Spleen (tissue), 11 donors: ENCODE results near the gene MEMO1. TPM values are rescaled to one million over a fixed set of nuclear protein-coding genes. Genes with fewer than 3 reads are reported as not detected.
"Not testable (repeated sequence)": the region's sequence is repeated elsewhere in the genome, so short reads cannot be mapped to it uniquely, and the experiment has no call there.

Experiments
- DNase-seq: peaks from one replicate; pipeline ENCODE4 v3.0.0-alpha.2; 2020
- H3K27ac ChIP-seq, 8 donors: fragments of 200-600 bp; sonication (generic) in 7 of 8; 1 replicate in 4 of 8; 2 replicates in 4 of 8; pipeline versions ENCODE4 v1.5.0 to v1.8.0; 2016 to 2021; ENCODE audit warnings: inconsistent platforms in 4 of 8, mild to moderate bottlenecking in 4 of 8, moderate library complexity in 1 of 8
- H3K27me3 ChIP-seq, 7 donors: fragments of 200-600 bp; sonication (generic) in 6 of 7; replicated peaks in 1 of 7; 1 replicate in 4 of 7; 2 replicates in 3 of 7; pipeline versions ENCODE4 v1.5.0 to v1.8.0; 2016 to 2021; ENCODE audit warnings: inconsistent platforms in 3 of 7, mild to moderate bottlenecking in 1 of 7
- H3K36me3 ChIP-seq, 6 donors: fragments of 200-600 bp; sonication (generic) in 5 of 6; 1 replicate in 4 of 6; 2 replicates in 2 of 6; pipeline versions ENCODE4 v1.5.0 to v1.8.0; 2016 to 2021; ENCODE audit warnings: inconsistent platforms in 2 of 6
- H3K4me1 ChIP-seq, 6 donors: fragments of 200-600 bp; sonication (generic) in 5 of 6; 1 replicate in 3 of 6; 2 replicates in 3 of 6; pipeline versions ENCODE4 v1.5.0 to v1.8.0; 2016 to 2021; ENCODE audit warnings: inconsistent platforms in 3 of 6
- H3K4me3 ChIP-seq, 8 donors: fragments of 200-600 bp; sonication (generic) in 7 of 8; 1 replicate in 4 of 8; 2 replicates in 4 of 8; pipeline versions ENCODE4 v1.5.0 to v1.8.0; 2016 to 2021; ENCODE audit warnings: inconsistent platforms in 4 of 8, mild to moderate bottlenecking in 4 of 8, moderate library complexity in 2 of 8
- H3K9me3 ChIP-seq, 8 donors: fragments of 200-600 bp; sonication (generic) in 7 of 8; 1 replicate in 4 of 8; 2 replicates in 4 of 8; pipeline versions ENCODE4 v1.5.0 to v1.8.0; 2016 to 2021; ENCODE audit warnings: inconsistent platforms in 4 of 8
- POLR2A ChIP-seq, 3 donors: fragments of 450-650 bp; IDR thresholded peaks; one replicate each; pipeline ENCODE4 v1.5.1; 2017; ENCODE audit warnings: antibody characterized with exemption in 3 of 3, mild to moderate bottlenecking in 1 of 3
- POLR2AphosphoS5 ChIP-seq, 3 donors: sonication (generic); formaldehyde crosslinking; IDR thresholded peaks; one replicate each; pipeline ENCODE4 v1.5.1; 2017; ENCODE audit warnings: antibody characterized with exemption in 3 of 3
- WGBS, 5 donors: extraction: QIAGEN DNeasy Blood & Tissue Kit in 3 of 5; methylation state at CpG; one replicate each; pipeline versions ENCODE4 v1.1.5 to v1.1.7; 2013 to 2018; 5-methylcytosine and 5-hydroxymethylcytosine counted together
- intact Hi-C: fragments of 100-400 bp; cut with DNase I; formaldehyde crosslinking; loops from one replicate; pipeline ENCODE4 v1.15.0; 2023; ENCODE audit warnings: low total_unique reads
- polyA plus RNA-seq, 3 donors: library from polyadenylated mRNA; stranded (reverse); fragments of 200-250 nt; gene quantifications; one replicate each; pipeline ENCODE4 v1.2.1, GENCODE V29; 2013
- total RNA-seq, 7 donors: library from RNA; depleted of rRNA in 3 of 7; stranded (reverse); fragments of >200 nt in 3 of 7; fragmentation: NEBNext Ultra II Directional in 4 of 7; extraction: Animal tissue kit (Norgen Biotek cat#: 25700) in 4 of 7; gene quantifications; one replicate each; pipeline versions ENCODE4 v1.1.0 to v1.2.1, GENCODE V29; 2016 to 2021
- TF ChIP-seq, protein P1 (sequence below), 11 experiments: fragments of 200-600 bp in 7 of 11; fragments of 450-650 bp in 4 of 11; sonication (generic) in 4 of 11; IDR thresholded peaks in 8 of 11; conservative IDR thresholded peaks in 3 of 11; 1 replicate in 7 of 11; 2 replicates in 4 of 11; pipeline versions ENCODE4 v1.4.0 to v1.8.0; 2016 to 2021; ENCODE audit warnings: antibody characterized with exemption in 11 of 11, inconsistent platforms in 4 of 11, mild to moderate bottlenecking in 1 of 11
- donor health status: healthy with polysubstance abuse.
- donor health status: DM: no; HTN: no; CAD: no; lungs with moderate emphysema.
- donor health status: DM: no; HTN: no; CAD: no.
- donor health status: Bipolar disorder and iron deficiency.
- donor health status: healthy.
- donor health status: DM: no; HTN: no; CAD: no.
- donor health status: DM: yes; HTN: yes; CAD: no.

Gene MEMO1
- total and polyA plus RNA-seq, 10 donors: 26.9 to 55.7 (median 40.6) TPM

DNA sequence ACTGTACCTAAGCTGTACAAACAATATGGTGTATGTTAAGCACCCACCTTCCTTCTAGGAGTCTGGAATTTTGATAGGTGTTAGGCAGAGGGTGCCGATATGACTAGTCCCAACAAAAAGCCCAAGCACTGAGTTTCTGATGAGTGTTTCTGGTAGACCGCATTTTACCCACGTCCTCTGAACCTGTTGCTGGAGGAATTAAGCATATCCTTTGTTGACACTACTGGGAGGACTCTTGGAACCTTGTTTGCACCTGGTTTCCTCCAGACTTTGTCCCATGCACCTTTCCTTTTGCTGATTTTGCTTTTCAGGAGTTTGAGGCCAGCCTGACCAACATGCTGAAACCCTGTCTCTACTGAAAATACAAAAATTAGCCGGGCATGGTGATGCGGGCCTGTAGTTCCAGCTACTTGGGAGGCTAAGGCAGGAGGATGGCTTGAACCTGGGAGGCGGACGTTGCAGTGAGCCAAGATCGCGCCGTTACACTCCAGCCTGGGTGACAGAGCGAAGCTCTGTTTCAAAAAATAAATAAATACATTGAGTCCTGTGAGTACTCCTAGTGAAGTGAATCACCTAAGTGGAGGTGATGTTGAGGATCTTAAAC is 41.1 kb upstream of the MEMO1 start:
- no peak overlapping the region for H3K4me3 ChIP-seq
- 94 to 96% (median 95%) methylated on average over 11 of the region's 11 CpGs for WGBS, 5 donors
- H3K36me3 ChIP-seq: no peaks in the 10 kb centered on the region
- intact Hi-C loops: no loop called here
- no peaks in the 10 kb centered on the region for H3K4me1 ChIP-seq
- H3K27ac ChIP-seq: no peak overlapping the region
- no peak for DNase-seq
- no peaks in the 10 kb centered on the region for H3K27me3 ChIP-seq
- H3K9me3 ChIP-seq: no peaks in the 10 kb centered on the region
- TF ChIP-seq, protein P1, sequence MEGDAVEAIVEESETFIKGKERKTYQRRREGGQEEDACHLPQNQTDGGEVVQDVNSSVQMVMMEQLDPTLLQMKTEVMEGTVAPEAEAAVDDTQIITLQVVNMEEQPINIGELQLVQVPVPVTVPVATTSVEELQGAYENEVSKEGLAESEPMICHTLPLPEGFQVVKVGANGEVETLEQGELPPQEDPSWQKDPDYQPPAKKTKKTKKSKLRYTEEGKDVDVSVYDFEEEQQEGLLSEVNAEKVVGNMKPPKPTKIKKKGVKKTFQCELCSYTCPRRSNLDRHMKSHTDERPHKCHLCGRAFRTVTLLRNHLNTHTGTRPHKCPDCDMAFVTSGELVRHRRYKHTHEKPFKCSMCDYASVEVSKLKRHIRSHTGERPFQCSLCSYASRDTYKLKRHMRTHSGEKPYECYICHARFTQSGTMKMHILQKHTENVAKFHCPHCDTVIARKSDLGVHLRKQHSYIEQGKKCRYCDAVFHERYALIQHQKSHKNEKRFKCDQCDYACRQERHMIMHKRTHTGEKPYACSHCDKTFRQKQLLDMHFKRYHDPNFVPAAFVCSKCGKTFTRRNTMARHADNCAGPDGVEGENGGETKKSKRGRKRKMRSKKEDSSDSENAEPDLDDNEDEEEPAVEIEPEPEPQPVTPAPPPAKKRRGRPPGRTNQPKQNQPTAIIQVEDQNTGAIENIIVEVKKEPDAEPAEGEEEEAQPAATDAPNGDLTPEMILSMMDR (IDR thresholded peaks at IDR 0.05 in 8 of 11, conservative IDR thresholded peaks at IDR 0.05 in 3 of 11): no peak
- TF ChIP-seq POLR2A (IDR thresholded peaks at IDR 0.05) (no peak), POLR2AphosphoS5 (IDR thresholded peaks at IDR 0.05) (no peak)

DNA sequence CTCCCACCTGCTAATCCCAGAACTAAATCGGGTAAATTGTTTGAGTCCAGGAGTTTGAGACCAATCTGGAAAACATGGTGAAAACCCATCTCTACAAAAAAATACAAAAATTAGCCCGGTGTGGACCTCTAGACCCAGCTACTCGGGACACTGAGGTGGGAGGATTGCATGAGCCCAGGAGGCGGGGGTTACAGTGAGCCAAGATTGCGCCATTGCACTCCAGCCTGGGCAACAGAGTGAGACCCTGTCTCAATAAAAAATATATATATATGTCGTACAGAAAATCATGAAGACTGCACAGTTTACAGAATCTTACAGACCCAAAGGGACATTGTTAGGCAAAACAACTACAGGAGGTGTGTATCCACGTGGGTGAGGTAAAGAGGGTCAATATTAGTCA is 32.8 kb upstream of the MEMO1 start:
- no peaks in the 10 kb centered on the region for H3K36me3 ChIP-seq
- TF ChIP-seq POLR2A (IDR thresholded peaks at IDR 0.05) (no peak), POLR2AphosphoS5 (IDR thresholded peaks at IDR 0.05) (no peak)
- TF ChIP-seq, protein P1 (IDR thresholded peaks at IDR 0.05 in 8 of 11, conservative IDR thresholded peaks at IDR 0.05 in 3 of 11): no peak
- WGBS, 5 donors: 79 to 90% (median 81%) methylated on average over 7 of the region's 7 CpGs
- H3K9me3 ChIP-seq: no peaks in the 10 kb centered on the region
- H3K4me3 ChIP-seq: no peak overlapping the region
- intact Hi-C loops: no loop called here
- H3K27ac ChIP-seq: no peak overlapping the region
- no peaks in the 10 kb centered on the region for H3K27me3 ChIP-seq
- H3K4me1 ChIP-seq: peaks cover 0 to 16% (median 13%) of the 10 kb centered on the region in 6 donors
- no peak for DNase-seq

DNA sequence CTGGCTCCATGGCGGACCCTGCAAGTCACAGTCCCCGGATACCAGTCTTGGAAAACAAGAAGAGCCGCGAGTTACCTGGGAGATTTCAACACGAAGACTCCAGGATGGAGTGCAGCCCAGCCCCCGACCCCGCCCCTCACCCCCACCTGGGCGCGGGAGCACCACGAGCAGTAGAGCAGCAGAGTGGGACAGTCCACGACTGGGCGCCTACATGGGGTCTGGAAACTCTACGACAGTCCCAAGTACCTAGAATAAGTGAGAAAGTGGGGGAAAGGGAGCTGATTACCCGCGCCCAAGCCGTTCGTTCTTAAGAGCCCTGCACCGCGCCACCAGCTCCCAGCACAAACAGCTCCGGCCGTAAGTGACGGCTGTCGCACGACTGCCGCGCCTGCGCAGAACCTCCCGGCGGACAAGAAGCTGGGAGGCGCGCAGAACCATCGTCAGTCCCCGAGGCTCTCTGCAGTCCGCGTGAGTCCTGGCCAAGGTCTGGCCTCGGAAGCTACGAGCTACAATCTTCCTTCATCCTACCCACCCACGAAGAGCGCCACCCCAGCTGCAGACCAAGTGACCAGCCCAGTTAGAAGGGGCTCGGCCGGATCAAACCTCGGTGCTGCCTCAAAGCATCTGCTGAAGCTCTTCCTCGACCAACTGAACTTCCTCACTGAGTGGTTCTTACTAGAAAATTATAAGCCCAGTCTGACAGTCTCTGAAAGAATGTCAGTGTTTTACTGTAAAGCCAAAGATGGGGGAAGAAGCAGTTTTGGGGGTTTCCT is 28.8 kb upstream of the MEMO1 start, which contains the start of gene DPY30:
Gene DPY30 (minus strand): TSS at position 359 of the 773 bp plus-strand sequence. CDS start 349 bp downstream, at position 10.
- DNase-seq: peak; percentile 98
- intact Hi-C loops: no loop called here
- H3K27me3 ChIP-seq: no peaks in the 10 kb centered on the region
- H3K36me3 ChIP-seq: peaks cover 0 to 32% (median 0%) of the 10 kb centered on the region in 6 donors
- 0 to 1% (median 1%) methylated on average over 27 to 43 of the region's 43 CpGs for WGBS, 5 donors
- peak; percentile 98 to 99 (median 98) for TF ChIP-seq POLR2AphosphoS5 (IDR thresholded peaks at IDR 0.05)
- TF ChIP-seq, protein P1 (IDR thresholded peaks at IDR 0.05 in 8 of 11, conservative IDR thresholded peaks at IDR 0.05 in 3 of 11): no peak
- TF ChIP-seq POLR2A (IDR thresholded peaks at IDR 0.05): peak; percentile 40 to 83 (median 81)
- peak within 1 kb of the TSS; percentile 80 to 93 (median 90) for H3K27ac ChIP-seq
- H3K4me1 ChIP-seq: peaks cover 0 to 34% (median 18%) of the 10 kb centered on the region in 6 donors
- H3K4me3 ChIP-seq: peak within 1 kb of the TSS; percentile 66 to 90 (median 82)
- H3K9me3 ChIP-seq: no peaks in the 10 kb centered on the region

DNA sequence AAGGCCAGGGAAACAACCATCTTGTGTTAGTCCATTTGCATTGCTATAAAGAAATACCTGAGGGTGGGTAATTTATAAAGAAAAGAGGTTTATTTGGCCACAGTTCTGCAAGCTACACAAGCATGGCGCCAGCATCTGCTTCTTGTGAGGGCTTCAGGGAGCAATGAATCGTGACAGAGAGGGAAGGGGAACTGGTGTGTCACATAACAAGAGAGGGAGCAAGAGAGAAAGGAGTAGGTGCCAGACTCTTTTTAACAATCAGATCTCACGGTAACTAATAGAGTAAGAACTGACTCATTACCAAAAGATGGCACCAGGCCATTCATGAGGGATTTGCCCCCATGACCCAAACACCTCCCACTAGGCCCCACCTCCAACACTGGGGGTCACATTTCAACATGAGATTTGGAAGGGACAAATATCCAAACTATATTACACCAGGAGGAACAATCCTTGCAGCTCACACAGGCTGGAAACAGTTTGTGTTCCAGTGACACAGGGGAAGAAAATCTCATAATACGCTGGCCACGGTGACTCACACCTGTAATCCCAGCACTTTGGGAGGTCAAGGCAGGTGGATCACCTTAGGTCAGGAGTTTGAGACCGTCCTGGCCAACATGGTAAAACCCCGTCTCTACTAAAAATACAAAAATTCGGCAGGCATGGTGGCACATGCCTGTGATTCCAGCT is 23.5 kb upstream of the MEMO1 start:
- intact Hi-C loops, H3K27ac ChIP-seq, H3K4me3 ChIP-seq, H3K9me3 ChIP-seq, H3K27me3 ChIP-seq, DNase-seq: not testable (repeated sequence)
- H3K4me1 ChIP-seq: peaks cover 0 to 41% (median 17%) of the 10 kb centered on the region in 6 donors
- 88 to 93% (median 90%) methylated on average over 8 of the region's 8 CpGs for WGBS, 5 donors
- H3K36me3 ChIP-seq: peaks cover 0 to 74% (median 10%) of the 10 kb centered on the region in 6 donors

DNA sequence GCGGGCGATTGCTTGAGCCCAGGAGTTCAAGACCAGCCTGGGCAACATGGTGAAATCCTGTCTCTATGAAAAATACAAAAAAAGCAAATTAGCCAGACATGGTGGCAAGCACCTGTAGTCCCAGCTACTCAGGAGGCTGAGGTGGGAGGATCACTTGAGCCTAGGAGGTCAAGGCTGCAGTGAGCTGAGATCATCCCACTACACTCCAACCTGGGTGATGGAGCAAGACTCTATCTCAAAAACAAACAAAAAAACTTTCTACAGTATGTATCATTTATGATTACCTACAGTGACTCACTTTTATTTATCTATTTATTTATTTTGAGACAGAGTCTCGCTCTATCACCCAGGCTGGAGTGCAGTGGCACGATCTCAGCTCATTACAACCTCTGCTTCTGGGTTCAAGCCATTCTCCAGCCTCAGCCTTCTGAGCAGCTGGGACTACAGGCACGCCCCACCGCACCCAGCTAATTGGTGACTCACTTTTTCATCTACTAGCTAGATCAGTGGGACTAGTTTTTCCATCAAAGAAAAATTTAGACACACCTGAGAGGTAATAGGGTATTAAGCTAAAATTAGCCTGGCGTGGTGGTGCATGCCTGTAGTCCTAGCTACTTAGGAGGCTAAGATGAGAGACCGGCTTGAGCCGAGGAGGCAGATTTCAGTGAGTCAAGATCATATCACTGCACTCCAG is 8.1 kb upstream of the MEMO1 start:
- DNase-seq, H3K9me3 ChIP-seq, H3K4me3 ChIP-seq, H3K27ac ChIP-seq, intact Hi-C loops, H3K4me1 ChIP-seq, H3K27me3 ChIP-seq: not testable (repeated sequence)
- H3K36me3 ChIP-seq: peaks cover 0 to 89% (median 26%) of the 10 kb centered on the region in 6 donors
- WGBS, 5 donors: 95 to 98% (median 98%) methylated on average over 9 of the region's 9 CpGs
